NCI-H2081 (cell line): ENCODE results near the gene ANAPC7.
"Not testable (repeated sequence)": the region's sequence is repeated elsewhere in the genome, so short reads cannot be mapped to it uniquely, and the experiment has no call there.

Experiments used
- DNase-seq, 2 experiments: peaks; one replicate each; lab custom pipeline; 2025; lab: John Stamatoyannopoulos, UW

The ANAPC7 gene

GRCh38 chr12:110403146-110403975 lies at the start of gene ANAPC7:
TSS of gene ANAPC7 (minus strand) at chr12:110403708. CDS start at chr12:110403627, 81 bp downstream.
- peak; percentile 84 to 89 for DNase-seq

GRCh38 chr12:110451263-110451662 lies 47.8 kb upstream of the ANAPC7 start:
- no peak for DNase-seq

GRCh38 chr12:110449799-110450497 lies 46.4 kb upstream of the ANAPC7 start, which contains the start of gene ARPC3:
TSS of gene ARPC3 (minus strand) at chr12:110450337. CDS start at chr12:110450260, 77 bp downstream.
- DNase-seq, result peak; percentile 96

GRCh38 chr12:110444455-110444854 lies 40.9 kb upstream of the ANAPC7 start:
- no peak for DNase-seq

GRCh38 chr12:110436231-110436630 lies 32.7 kb upstream of the ANAPC7 start:
- DNase-seq, result no peak

GRCh38 chr12:110431957-110432587 lies 28.6 kb upstream of the ANAPC7 start:
- no peak for DNase-seq

GRCh38 chr12:110429676-110430075 lies 26.2 kb upstream of the ANAPC7 start:
- not testable (repeated sequence) for DNase-seq

- no peak for DNase-seq
Measured at GRCh38 chr12:110426406-110426805, 22.9 kb upstream of the ANAPC7 start.

- no peak for DNase-seq
Measured at GRCh38 chr12:110424237-110424636, 20.7 kb upstream of the ANAPC7 start.

- DNase-seq, result no peak
Measured at GRCh38 chr12:110421701-110422100, 18.2 kb upstream of the ANAPC7 start.

- DNase-seq, result no peak
Measured at GRCh38 chr12:110421159-110421661, 17.7 kb upstream of the ANAPC7 start.

- not testable (repeated sequence) for DNase-seq
Measured at GRCh38 chr12:110420644-110421043, 17.1 kb upstream of the ANAPC7 start.

GRCh38 chr12:110417113-110417512 lies 13.6 kb upstream of the ANAPC7 start:
- DNase-seq, result not testable (repeated sequence)

GRCh38 chr12:110410086-110410485 lies 6.6 kb upstream of the ANAPC7 start:
- DNase-seq, result not testable (repeated sequence)

- DNase-seq, result not testable (repeated sequence)
Measured at GRCh38 chr12:110405126-110405662, 1.7 kb upstream of the ANAPC7 start.

GRCh38 chr12:110403976-110404682 lies 621 bp upstream of the ANAPC7 start:
- DNase-seq, result peak; percentile 71 to 79

GRCh38 chr12:110382683-110383082 lies 20.8 kb downstream of the ANAPC7 start:
- DNase-seq, result no peak

GRCh38 chr12:110379631-110380030 lies 23.9 kb downstream of the ANAPC7 start:
- no peak for DNase-seq

- no peak for DNase-seq
Measured at GRCh38 chr12:110379197-110379596, 24.3 kb downstream of the ANAPC7 start.

GRCh38 chr12:110378131-110378790 lies 25.2 kb downstream of the ANAPC7 start:
- not testable (repeated sequence) for DNase-seq
